Measurements from ENCODE around the gene VCP.

The VCP gene

GRCh38 chr9:35072461-35073278 lies at the start of gene VCP:
Gene VCP (minus strand): TSS chr9:35072625. CDS start chr9:35072353, 272 bp downstream.
- peak; percentile 99 for DNase-seq

- DNase-seq = peak; percentile 90 to 92
These were observed 44.6 kb upstream of the VCP start for GRCh38 chr9:35116898-35117551.

- no peak for DNase-seq
These were observed 44.1 kb upstream of the VCP start for GRCh38 chr9:35116539-35116897.

GRCh38 chr9:35115680-35116538 lies 43.5 kb upstream of the VCP start, which contains the start of gene ATOSB:
Gene ATOSB (minus strand): TSS chr9:35115862. CDS start chr9:35108274, 7,588 bp downstream.
- peak; percentile 93 to 95 for DNase-seq

GRCh38 chr9:35114840-35115628 lies 42.6 kb upstream of the VCP start:
- peak; percentile 53 to 59 for DNase-seq

GRCh38 chr9:35114113-35114839 lies 41.9 kb upstream of the VCP start:
- DNase-seq = peak; percentile 87 to 90

GRCh38 chr9:35112257-35113020 lies 40.0 kb upstream of the VCP start:
- DNase-seq = peak in 1 of 2 donors; percentile 73

- peak; percentile 98 for DNase-seq
These were observed 38.8 kb upstream of the VCP start for GRCh38 chr9:35111001-35111933.

- DNase-seq = peak in 1 of 2 donors; percentile 15
These were observed 37.9 kb upstream of the VCP start for GRCh38 chr9:35110327-35110761.

GRCh38 chr9:35108946-35109575 lies 36.6 kb upstream of the VCP start:
- no peak for DNase-seq

- DNase-seq = no peak
These were observed 36.0 kb upstream of the VCP start for GRCh38 chr9:35108461-35108860.

- no peak for DNase-seq
These were observed 35.2 kb upstream of the VCP start for GRCh38 chr9:35107297-35108290.

- DNase-seq = no peak
These were observed 33.9 kb upstream of the VCP start for GRCh38 chr9:35106343-35106730.

GRCh38 chr9:35105571-35106342 lies 33.3 kb upstream of the VCP start:
- no peak for DNase-seq

- DNase-seq = no peak
These were observed 32.7 kb upstream of the VCP start for GRCh38 chr9:35105126-35105525.

- no peak for DNase-seq
These were observed 32.2 kb upstream of the VCP start for GRCh38 chr9:35104586-35104985.

GRCh38 chr9:35103660-35104191 lies 31.3 kb upstream of the VCP start:
- DNase-seq = no peak

All from CD4-positive, alpha-beta T cell treated with Interleukin-1 beta for 1 hour (primary cell).